BE2C (cell line): Measurements from ENCODE around the gene CD99.
"Not testable (repeated sequence)": the region's sequence is repeated elsewhere in the genome, so short reads cannot be mapped to it uniquely, and the experiment has no call there.

Experiments used
- DNase-seq: peaks from one replicate; pipeline ENCODE4 v3.0.0-alpha.2; 2020
- H3K27me3 ChIP-seq: fragments of 250-450 bp; sonication (Bioruptor Pico); 2 replicates; pipeline ENCODE4 v1.5.1; 2020; ENCODE audit warnings: mild to moderate bottlenecking
- H3K36me3 ChIP-seq: fragments of 250-450 bp; sonication (Bioruptor Pico); 2 replicates; pipeline ENCODE4 v1.5.1; 2020; ENCODE audit warnings: mild to moderate bottlenecking
- H3K4me1 ChIP-seq: fragments of 250-450 bp; sonication (Bioruptor Pico); 2 replicates; pipeline ENCODE4 v1.5.1; 2020
- H3K4me3 ChIP-seq: 2 replicates; pipeline ENCODE4 v1.5.1; 2011; ENCODE audit warnings: low read depth, low read length
- H3K9me3 ChIP-seq: fragments of 250-450 bp; sonication (Bioruptor Pico); 2 replicates; pipeline ENCODE4 v1.5.1; 2020
- TF ChIP-seq, protein P1 (sequence below): IDR thresholded peaks from 2 replicates; pipeline ENCODE4 v1.5.1; 2012; ENCODE audit warnings: mild to moderate bottlenecking, low read depth, low read length

The CD99 gene

GRCh38 chrX:2714551-2714950, 23.5 kb downstream of the CD99 start:
- Histone ChIP-seq H3K4me3 (no peak overlapping the region), H3K9me3 (no peaks in the 10 kb centered on the region), H3K4me1 (no peaks in the 10 kb centered on the region), H3K27me3 (no peaks in the 10 kb centered on the region), H3K36me3 (no peaks in the 10 kb centered on the region)
- TF ChIP-seq, protein P1, sequence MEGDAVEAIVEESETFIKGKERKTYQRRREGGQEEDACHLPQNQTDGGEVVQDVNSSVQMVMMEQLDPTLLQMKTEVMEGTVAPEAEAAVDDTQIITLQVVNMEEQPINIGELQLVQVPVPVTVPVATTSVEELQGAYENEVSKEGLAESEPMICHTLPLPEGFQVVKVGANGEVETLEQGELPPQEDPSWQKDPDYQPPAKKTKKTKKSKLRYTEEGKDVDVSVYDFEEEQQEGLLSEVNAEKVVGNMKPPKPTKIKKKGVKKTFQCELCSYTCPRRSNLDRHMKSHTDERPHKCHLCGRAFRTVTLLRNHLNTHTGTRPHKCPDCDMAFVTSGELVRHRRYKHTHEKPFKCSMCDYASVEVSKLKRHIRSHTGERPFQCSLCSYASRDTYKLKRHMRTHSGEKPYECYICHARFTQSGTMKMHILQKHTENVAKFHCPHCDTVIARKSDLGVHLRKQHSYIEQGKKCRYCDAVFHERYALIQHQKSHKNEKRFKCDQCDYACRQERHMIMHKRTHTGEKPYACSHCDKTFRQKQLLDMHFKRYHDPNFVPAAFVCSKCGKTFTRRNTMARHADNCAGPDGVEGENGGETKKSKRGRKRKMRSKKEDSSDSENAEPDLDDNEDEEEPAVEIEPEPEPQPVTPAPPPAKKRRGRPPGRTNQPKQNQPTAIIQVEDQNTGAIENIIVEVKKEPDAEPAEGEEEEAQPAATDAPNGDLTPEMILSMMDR = no peak
- DNase-seq = no peak

DNA sequence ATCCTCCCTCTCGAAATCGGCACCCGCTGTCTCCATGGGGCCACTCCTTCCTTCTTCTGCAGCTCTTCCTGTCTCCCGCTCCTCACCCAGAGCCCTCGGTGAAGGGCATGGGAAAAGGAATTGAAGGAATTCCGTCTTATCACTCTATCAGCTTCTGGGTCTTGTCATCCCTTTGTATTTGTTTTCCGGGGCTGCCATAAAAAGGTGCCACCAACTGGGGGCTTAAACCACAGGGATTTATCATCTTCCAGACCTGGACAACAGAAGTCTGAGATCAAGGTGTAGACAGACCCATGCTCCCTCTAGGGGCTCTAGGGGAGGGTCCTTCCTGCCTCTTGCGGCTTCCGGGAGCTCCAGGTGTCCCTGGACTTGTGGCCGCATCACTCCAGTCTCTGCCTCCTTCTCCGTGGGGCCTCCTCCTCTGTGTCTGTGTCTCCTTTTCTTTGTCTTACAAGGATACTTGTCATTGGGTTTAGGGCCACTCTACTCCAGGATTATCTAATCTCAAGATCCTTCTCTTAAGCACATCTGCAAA, 24.0 kb downstream of the CD99 start:
- H3K36me3 ChIP-seq = no peaks in the 10 kb centered on the region
- TF ChIP-seq, protein P1 = no peak
- DNase-seq = no peak

GRCh38 chrX:2717312-2717711, 26.2 kb downstream of the CD99 start:
- TF ChIP-seq, protein P1 = no peak
- no peaks in the 10 kb centered on the region for H3K4me1 ChIP-seq
- no peaks in the 10 kb centered on the region for H3K36me3 ChIP-seq
- no peak for DNase-seq
- no peaks in the 10 kb centered on the region for H3K9me3 ChIP-seq
- H3K27me3 ChIP-seq = no peaks in the 10 kb centered on the region
- no peak overlapping the region for H3K4me3 ChIP-seq

More for the DNA sequence above, 24.0 kb downstream of the CD99 start:
- Histone ChIP-seq H3K9me3 (no peaks in the 10 kb centered on the region), H3K4me1 (no peaks in the 10 kb centered on the region), H3K4me3 (no peak overlapping the region), H3K27me3 (no peaks in the 10 kb centered on the region)

DNA sequence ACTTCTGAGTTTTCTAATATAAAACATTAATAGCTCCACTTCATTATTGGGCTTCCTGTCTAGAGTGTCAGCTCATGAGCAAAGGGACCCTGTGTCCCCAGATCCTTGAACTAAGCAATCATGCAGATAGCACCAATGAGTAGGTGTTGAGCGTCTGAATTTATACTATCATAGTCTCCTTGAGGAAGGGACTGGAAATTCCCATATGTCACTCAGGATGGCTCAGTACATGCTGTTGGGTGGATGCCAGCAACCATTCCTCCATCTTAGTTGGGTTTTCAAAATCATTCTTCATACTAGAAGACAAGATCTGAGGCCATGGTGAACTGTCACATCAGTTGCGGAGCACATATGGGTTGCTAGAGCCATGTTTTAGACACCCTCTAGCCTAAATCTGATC, 27.7 kb downstream of the CD99 start:
- H3K36me3 ChIP-seq = no peaks in the 10 kb centered on the region
- H3K4me3 ChIP-seq = no peak overlapping the region
- no peaks in the 10 kb centered on the region for H3K9me3 ChIP-seq
- no peak for DNase-seq
- TF ChIP-seq, protein P1 = no peak
- no peaks in the 10 kb centered on the region for H3K4me1 ChIP-seq
- H3K27me3 ChIP-seq = no peaks in the 10 kb centered on the region

DNA sequence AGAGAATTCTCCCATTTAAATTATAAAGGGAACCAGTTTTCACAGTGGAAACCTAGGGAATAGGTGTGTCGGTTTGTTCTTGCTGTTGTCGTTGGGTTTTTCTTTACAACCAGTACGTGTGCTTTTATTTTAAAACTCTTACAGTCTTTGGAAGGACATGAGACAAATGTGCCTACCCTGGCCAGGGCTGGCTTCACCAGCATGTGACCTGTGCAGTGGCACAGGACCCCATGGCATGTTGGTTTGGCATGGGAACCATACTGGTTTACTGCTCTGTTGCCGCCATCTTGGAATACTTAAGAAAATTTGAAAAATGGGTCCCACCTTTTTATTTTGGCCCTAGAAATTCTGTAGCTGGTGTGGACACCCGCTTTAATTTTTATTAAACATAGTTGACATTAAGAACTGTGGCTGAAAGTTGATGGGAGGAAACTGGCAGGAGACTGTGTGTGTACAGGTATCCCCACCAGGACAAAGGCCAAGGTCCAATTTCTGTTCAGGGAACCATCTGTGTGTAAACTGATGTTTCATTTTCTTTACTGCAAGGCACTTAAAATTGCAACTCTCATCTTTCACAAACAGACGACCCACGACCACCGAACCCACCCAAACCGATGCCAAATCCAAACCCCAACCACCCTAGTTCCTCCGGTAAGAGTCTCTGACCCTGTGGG, 28.8 kb downstream of the CD99 start:
- H3K9me3 ChIP-seq = no peaks in the 10 kb centered on the region
- DNase-seq = no peak
- H3K4me1 ChIP-seq = no peaks in the 10 kb centered on the region
- TF ChIP-seq, protein P1 = no peak
- no peak overlapping the region for H3K4me3 ChIP-seq
- no peaks in the 10 kb centered on the region for H3K36me3 ChIP-seq
- H3K27me3 ChIP-seq = no peaks in the 10 kb centered on the region

DNA sequence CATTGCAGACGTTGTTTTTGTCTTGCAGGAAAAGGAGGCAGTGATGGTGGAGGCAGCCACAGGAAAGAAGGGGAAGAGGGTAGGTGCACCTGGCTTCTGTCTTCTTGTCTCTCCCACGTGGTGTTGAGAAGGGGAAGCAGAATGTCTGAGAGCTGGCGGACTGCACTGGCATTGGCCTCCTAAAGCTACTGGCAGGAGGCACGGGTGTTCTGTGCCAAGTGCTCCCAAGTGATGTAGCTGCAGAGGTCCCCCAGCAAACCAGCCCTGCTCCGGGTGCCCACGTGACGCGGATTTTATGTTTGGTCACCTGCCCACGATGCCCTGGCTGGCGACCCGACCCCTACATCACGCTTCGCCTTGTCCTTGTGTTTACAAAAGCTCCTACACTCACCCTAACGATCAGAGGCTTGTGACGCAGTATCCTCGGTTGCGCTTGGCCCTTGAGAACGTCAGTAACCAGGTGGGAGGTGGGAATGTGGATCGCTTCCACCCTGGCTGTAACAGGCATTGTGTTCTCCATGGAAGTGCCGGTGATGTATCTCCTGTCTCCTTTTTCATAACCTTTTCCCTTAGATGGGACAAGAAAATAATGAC, 32.3 kb downstream of the CD99 start:
- TF ChIP-seq, protein P1 = no peak
- no peaks in the 10 kb centered on the region for H3K9me3 ChIP-seq
- H3K36me3 ChIP-seq = no peaks in the 10 kb centered on the region
- DNase-seq = no peak
- H3K27me3 ChIP-seq = no peaks in the 10 kb centered on the region
- no peak overlapping the region for H3K4me3 ChIP-seq
- no peaks in the 10 kb centered on the region for H3K4me1 ChIP-seq

DNA sequence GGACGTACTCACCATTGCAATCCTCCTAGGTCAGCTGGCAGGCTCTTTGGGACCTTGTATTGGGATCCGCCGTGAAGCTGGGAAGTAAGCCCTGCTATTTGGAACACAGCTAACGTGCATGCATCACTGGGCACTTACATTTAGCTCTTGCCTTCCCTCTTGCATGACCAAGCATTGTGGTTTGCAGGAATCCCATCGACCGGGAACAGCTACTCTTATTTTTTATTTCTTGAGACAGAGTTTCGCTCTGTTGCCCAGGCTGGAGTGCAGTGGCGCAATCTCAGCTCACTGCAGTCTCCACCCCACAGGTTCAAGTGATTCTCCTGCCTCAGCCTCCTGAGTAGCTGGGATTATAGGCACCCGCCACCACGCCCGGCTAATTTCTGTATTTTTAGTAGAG, 36.2 kb downstream of the CD99 start:
- not testable (repeated sequence) for H3K9me3 ChIP-seq, H3K36me3 ChIP-seq, H3K27me3 ChIP-seq, H3K4me3 ChIP-seq, H3K4me1 ChIP-seq, DNase-seq
